Parathyroid adenoma (tissue), 2 donors: ENCODE data around the gene PCDHA1.
"Not testable (repeated sequence)": the region's sequence is repeated elsewhere in the genome, so short reads cannot be mapped to it uniquely, and the experiment has no call there.

ENCODE experiments used
- H2AFZ ChIP-seq: fragments of 300-600 bp; sonication (generic); one replicate; pipeline ENCODE4 v1.7.0; 2017; ENCODE audit warnings: antibody characterized with exemption, mild to moderate bottlenecking
- H3K27ac ChIP-seq: fragments of 300-600 bp; sonication (generic); one replicate; pipeline ENCODE4 v1.7.0; 2017
- H3K27me3 ChIP-seq: fragments of 300-600 bp; sonication (generic); one replicate; pipeline ENCODE4 v1.7.0; 2017; ENCODE audit warnings: low read length; ENCODE audit not compliant: control insufficient read depth, insufficient read depth
- H3K36me3 ChIP-seq: fragments of 300-600 bp; sonication (generic); one replicate; pipeline ENCODE4 v1.7.0; 2017; ENCODE audit warnings: low read length; ENCODE audit not compliant: control insufficient read depth, insufficient read depth
- H3K4me1 ChIP-seq: fragments of 300-600 bp; sonication (generic); one replicate; pipeline ENCODE4 v1.7.0; 2017; ENCODE audit warnings: control low read depth
- H3K4me2 ChIP-seq: fragments of 300-600 bp; sonication (generic); one replicate; pipeline ENCODE4 v1.7.0; 2017; ENCODE audit warnings: low read length
- H3K4me3 ChIP-seq: fragments of 300-600 bp; sonication (generic); one replicate; pipeline ENCODE4 v1.7.0; 2017; ENCODE audit warnings: low read depth, low read length
- H3K79me2 ChIP-seq: fragments of 300-600 bp; sonication (generic); one replicate; pipeline ENCODE4 v1.7.0; 2017; ENCODE audit warnings: control low read depth
- H3K9ac ChIP-seq: fragments of 300-600 bp; sonication (generic); one replicate; pipeline ENCODE4 v1.7.0; 2017; ENCODE audit warnings: mild to moderate bottlenecking
- H3K9me3 ChIP-seq: fragments of 300-600 bp; sonication (generic); one replicate; pipeline ENCODE4 v1.7.0; 2017; ENCODE audit warnings: low read length; ENCODE audit not compliant: control insufficient read depth
- TF ChIP-seq, protein P1 (sequence below): fragments of 300-600 bp; sonication (generic); IDR thresholded peaks from one replicate; pipeline ENCODE4 v1.7.0; 2017; ENCODE audit warnings: antibody characterized with exemption, mild to moderate bottlenecking
- donor health status: primary hyperparathyroidism.

The PCDHA1 gene

DNA sequence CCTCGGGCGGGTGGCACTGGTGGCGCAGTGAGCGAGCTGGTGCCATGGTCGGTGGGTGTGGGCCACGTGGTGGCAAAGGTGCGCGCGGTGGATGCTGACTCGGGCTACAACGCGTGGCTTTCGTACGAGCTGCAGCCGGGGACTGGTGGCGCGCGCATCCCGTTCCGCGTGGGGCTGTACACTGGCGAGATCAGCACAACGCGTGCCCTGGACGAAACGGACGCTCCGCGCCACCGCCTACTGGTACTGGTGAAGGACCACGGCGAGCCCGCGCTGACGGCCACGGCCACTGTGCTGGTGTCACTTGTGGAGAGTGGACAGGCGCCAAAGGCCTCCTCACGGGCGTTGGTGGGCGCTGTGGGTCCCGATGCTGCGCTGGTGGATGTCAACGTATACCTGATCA is 22.9 kb downstream of the PCDHA1 start:
- Histone ChIP-seq H2AFZ (no peak overlapping the region), H3K4me2 (no peak overlapping the region), H3K4me1 (no peaks in the 10 kb centered on the region), H3K4me3 (no peak overlapping the region), H3K9me3 (no peaks in the 10 kb centered on the region), H3K36me3 (no peaks in the 10 kb centered on the region), H3K27me3 (no peaks in the 10 kb centered on the region), H3K79me2 (no peaks in the 10 kb centered on the region), H3K27ac (no peak overlapping the region), H3K9ac (no peak overlapping the region)
- TF ChIP-seq, protein P1, sequence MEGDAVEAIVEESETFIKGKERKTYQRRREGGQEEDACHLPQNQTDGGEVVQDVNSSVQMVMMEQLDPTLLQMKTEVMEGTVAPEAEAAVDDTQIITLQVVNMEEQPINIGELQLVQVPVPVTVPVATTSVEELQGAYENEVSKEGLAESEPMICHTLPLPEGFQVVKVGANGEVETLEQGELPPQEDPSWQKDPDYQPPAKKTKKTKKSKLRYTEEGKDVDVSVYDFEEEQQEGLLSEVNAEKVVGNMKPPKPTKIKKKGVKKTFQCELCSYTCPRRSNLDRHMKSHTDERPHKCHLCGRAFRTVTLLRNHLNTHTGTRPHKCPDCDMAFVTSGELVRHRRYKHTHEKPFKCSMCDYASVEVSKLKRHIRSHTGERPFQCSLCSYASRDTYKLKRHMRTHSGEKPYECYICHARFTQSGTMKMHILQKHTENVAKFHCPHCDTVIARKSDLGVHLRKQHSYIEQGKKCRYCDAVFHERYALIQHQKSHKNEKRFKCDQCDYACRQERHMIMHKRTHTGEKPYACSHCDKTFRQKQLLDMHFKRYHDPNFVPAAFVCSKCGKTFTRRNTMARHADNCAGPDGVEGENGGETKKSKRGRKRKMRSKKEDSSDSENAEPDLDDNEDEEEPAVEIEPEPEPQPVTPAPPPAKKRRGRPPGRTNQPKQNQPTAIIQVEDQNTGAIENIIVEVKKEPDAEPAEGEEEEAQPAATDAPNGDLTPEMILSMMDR = no peak

GRCh38 chr5:140821375-140822280 is 35.7 kb downstream of the PCDHA1 start, which contains the start of gene PCDHA5:
PCDHA5 (plus strand) TSS chr5:140821613.
- Histone ChIP-seq H3K9ac (no peak within 1 kb of the TSS), H3K79me2 (no peaks in the 10 kb centered on the region), H3K36me3 (no peaks in the 10 kb centered on the region), H3K27me3 (no peaks in the 10 kb centered on the region), H2AFZ (no peak within 1 kb of the TSS), H3K4me2 (no peak within 1 kb of the TSS), H3K9me3 (no peaks in the 10 kb centered on the region), H3K27ac (no peak within 1 kb of the TSS), H3K4me1 (no peaks in the 10 kb centered on the region), H3K4me3 (no peak within 1 kb of the TSS)
- TF ChIP-seq, protein P1 = no peak

GRCh38 chr5:140822281-140822629 is 36.3 kb downstream of the PCDHA1 start:
- no peaks in the 10 kb centered on the region for H3K79me2 ChIP-seq

GRCh38 chr5:140822969-140823368 is 37.0 kb downstream of the PCDHA1 start:
- not testable (repeated sequence) for H3K27ac ChIP-seq, H3K27me3 ChIP-seq, H3K9me3 ChIP-seq, H3K4me3 ChIP-seq, H3K36me3 ChIP-seq, H3K4me2 ChIP-seq, H2AFZ ChIP-seq, H3K79me2 ChIP-seq, H3K9ac ChIP-seq, H3K4me1 ChIP-seq

More at GRCh38 chr5:140822281-140822629, 36.3 kb downstream of the PCDHA1 start:
- Histone ChIP-seq H3K27ac (no peak overlapping the region), H3K4me1 (no peaks in the 10 kb centered on the region), H3K9me3 (no peaks in the 10 kb centered on the region), H3K9ac (no peak overlapping the region), H3K4me3 (no peak overlapping the region), H3K36me3 (no peaks in the 10 kb centered on the region), H3K27me3 (no peaks in the 10 kb centered on the region), H3K4me2 (no peak overlapping the region), H2AFZ (no peak overlapping the region)
- TF ChIP-seq, protein P1 = no peak

- Histone ChIP-seq H3K4me1 (no peaks in the 10 kb centered on the region), H3K9ac (no peak overlapping the region), H3K79me2 (no peaks in the 10 kb centered on the region), H3K4me2 (no peak overlapping the region), H3K9me3 (peaks cover 1% of the 10 kb centered on the region), H2AFZ (no peak overlapping the region), H3K27ac (no peak overlapping the region), H3K27me3 (no peaks in the 10 kb centered on the region), H3K36me3 (no peaks in the 10 kb centered on the region), H3K4me3 (no peak overlapping the region)
- TF ChIP-seq, protein P1 = no peak
These were observed 37.5 kb downstream of the PCDHA1 start for GRCh38 chr5:140823475-140823874.
